ENCODE data around the gene MSI2. TPM values are rescaled to one million over a fixed set of nuclear protein-coding genes. Genes with fewer than 3 reads are reported as not detected.

Gene MSI2
- total and polyA plus RNA-seq, 12 donors, result 25.5 to 135 (median 121) TPM

- intact Hi-C loops (cut with DNase I), result no loop called here
- Histone ChIP-seq H3K9me3 (no peaks in the 10 kb centered on the region), H3K27me3 (no peaks in the 10 kb centered on the region), H3K4me3 (no peak overlapping the region), H3K27ac (no peak overlapping the region), H3K36me3 (no peaks in the 10 kb centered on the region), H3K4me1 (peaks cover 0 to 21% (median 4%) of the 10 kb centered on the region in 9 donors)
- DNase-seq (no peak), ATAC-seq (no peak)
- WGBS, 2 donors, result 79 to 89% methylated on average over 5 of the region's 5 CpGs
- no peak for TF ChIP-seq CTCF (IDR thresholded peaks at IDR 0.05)
Observed at GRCh38 chr17:57588086-57588485, 331.8 kb downstream of the MSI2 start.

DNA sequence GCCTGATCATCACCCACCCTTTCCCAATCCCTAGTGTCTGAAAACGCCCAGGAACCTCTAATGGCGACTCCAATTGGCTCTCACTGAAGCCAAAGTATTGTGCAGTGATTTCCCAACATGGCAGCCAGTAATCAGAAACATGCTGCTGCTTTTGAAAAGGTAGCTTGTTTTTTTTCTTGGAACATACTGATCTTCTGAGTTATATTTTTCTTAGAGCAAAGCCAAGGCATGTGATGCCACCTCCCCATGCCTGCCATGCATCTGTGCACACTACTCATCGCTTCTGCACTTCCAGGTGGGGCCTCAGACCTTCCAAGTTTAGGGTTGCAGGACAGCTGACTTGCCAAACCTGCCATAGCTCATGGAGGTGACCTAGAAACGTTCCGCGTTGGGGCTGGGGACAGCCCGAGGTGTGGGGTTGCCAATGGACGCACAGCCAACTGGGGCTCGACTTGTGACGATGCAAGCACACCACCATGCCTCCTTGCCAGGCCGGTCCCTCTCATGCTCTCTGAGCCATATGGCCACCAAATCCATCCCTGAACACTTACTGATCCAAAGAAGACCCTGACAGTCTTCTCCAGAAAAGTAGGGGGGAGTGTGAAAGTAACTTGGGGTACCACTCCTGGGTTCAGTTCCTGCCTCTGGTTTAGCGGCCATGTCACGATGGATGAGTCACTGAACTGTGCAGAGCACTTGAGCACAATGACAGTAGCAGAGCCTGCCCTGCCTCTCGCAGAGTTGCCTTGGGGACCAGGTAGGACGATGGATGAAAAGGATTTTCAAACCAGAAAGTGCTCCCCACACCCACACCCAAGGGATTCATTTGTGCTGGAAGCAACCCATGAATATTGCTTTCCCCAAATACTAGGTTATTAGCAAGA, 333.1 kb downstream of the MSI2 start:
- Histone ChIP-seq H3K4me3 (no peak overlapping the region), H3K36me3 (no peaks in the 10 kb centered on the region), H3K27ac (no peak overlapping the region), H3K27me3 (no peaks in the 10 kb centered on the region), H3K4me1 (peaks cover 0 to 21% (median 4%) of the 10 kb centered on the region in 9 donors), H3K9me3 (no peaks in the 10 kb centered on the region)
- ATAC-seq (no peak), DNase-seq (no peak)
- whole genome bisulfite sequencing, 2 donors, result 90 to 91% methylated on average over 15 of the region's 15 CpGs
- TF ChIP-seq CTCF (IDR thresholded peaks at IDR 0.05), result no peak
- intact Hi-C loops (cut with DNase I), result loop anchor here in 6 of 10 donors (10.0 kb wide), 6 partner anchors 115 to 345 kb away; partner anchors contain the start of genes CCDC182 (in 2 of the 6) and MSI2 (in 1 of the 6)

- intact Hi-C loops (cut with DNase I), result loop anchor here in 6 of 10 donors (10.0 kb wide), 6 partner anchors 119 to 349 kb away; partner anchors contain the start of genes CCDC182 (in 2 of the 6) and MSI2 (in 1 of the 6)
- no peaks in the 10 kb centered on the region for H3K27me3 ChIP-seq
- H3K9me3 ChIP-seq, result peaks cover 0 to 10% (median 0%) of the 10 kb centered on the region in 11 donors
- no peak for DNase-seq
- no peak for ATAC-seq
- H3K36me3 ChIP-seq, result no peaks in the 10 kb centered on the region
- H3K4me1 ChIP-seq, result peaks cover 0 to 46% (median 21%) of the 10 kb centered on the region in 9 donors
- no peak for TF ChIP-seq CTCF (IDR thresholded peaks at IDR 0.05)
- 93 to 95% methylated on average over 14 of the region's 14 CpGs for WGBS, 2 donors
- no peak overlapping the region for H3K4me3 ChIP-seq
- H3K27ac ChIP-seq, result no peak overlapping the region
Observed at GRCh38 chr17:57593739-57594462, 337.6 kb downstream of the MSI2 start.

DNA sequence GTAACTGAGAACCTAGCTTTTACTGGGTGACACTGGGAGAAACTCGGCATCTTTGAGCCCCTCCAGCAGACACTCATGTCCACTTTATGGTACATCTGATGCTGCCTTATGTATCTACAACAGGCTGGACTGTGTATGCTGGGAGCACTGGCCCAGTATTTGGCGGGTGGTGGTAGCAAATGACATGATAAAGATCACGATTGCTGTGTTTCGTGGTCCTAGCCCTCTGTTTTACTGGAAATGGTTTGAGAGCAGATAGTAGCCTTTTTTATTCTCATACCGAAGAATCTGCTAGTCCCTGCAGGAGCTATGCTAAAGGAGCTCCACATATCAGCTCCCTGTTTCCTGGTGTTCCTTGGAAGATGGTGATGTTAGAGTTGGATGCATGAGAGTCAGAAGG, 338.4 kb downstream of the MSI2 start:
- 96 to 98% methylated on average over 5 of the region's 5 CpGs for WGBS, 2 donors
- no peak overlapping the region for H3K4me3 ChIP-seq
- peaks cover 0 to 10% (median 0%) of the 10 kb centered on the region in 11 donors for H3K9me3 ChIP-seq
- DNase-seq, result no peak
- no peaks in the 10 kb centered on the region for H3K27me3 ChIP-seq
- TF ChIP-seq CTCF (IDR thresholded peaks at IDR 0.05), result no peak
- intact Hi-C loops (cut with DNase I), result loop anchor here in 9 of 10 donors (5.0 to 10.0 kb wide), 8 partner anchors 78 to 350 kb away; partner anchors contain the start of genes CCDC182 (in 7 of the 9) and MSI2 (in 1 of the 9)
- H3K27ac ChIP-seq, result no peak overlapping the region
- ATAC-seq, result no peak
- H3K36me3 ChIP-seq, result no peaks in the 10 kb centered on the region
- peaks cover 0 to 53% (median 28%) of the 10 kb centered on the region in 9 donors for H3K4me1 ChIP-seq
